K562 (cell line): ENCODE data around the gene TMC6. TPM values are rescaled to one million over a fixed set of nuclear protein-coding genes. Genes with fewer than 3 reads are reported as not detected.

Experiments
- ARID1B ChIP-seq: fragments of 450-650 bp; IDR thresholded peaks from 2 replicates; pipeline ENCODE4 v1.6.1; 2016; ENCODE audit warnings: antibody characterized with exemption, mild to moderate bottlenecking, inconsistent platforms
- ATF7 ChIP-seq: fragments of 450-650 bp; IDR thresholded peaks from 2 replicates; pipeline ENCODE4 v1.7.1; 2014; ENCODE audit warnings: mild to moderate bottlenecking, moderate library complexity
- CBFA2T3 ChIP-seq: fragments of 450-650 bp; IDR thresholded peaks from 2 replicates; pipeline ENCODE4 v1.6.1; 2017
- ELF1 ChIP-seq: fragments of 200-800 bp; sonication (Bioruptor generic); IDR thresholded peaks from 2 replicates; pipeline ENCODE4 v1.6.1; 2016; ENCODE audit warnings: missing genetic modification characterization, missing compliant biosample characterization
- JUND ChIP-seq, 2 experiments: IDR thresholded peaks; 2 replicates in 1 of 2; 3 replicates in 1 of 2; pipeline ENCODE4 v1.6.1; 2011; ENCODE audit warnings: borderline replicate concordance in 2 of 2, low read depth in 2 of 2, low read length in 2 of 2, improper control_type of control experiment in 1 of 2, missing biosample characterization in 1 of 2, missing genetic modification characterization in 1 of 2, missing genetic modification reagents in 1 of 2
- LARP7 ChIP-seq: fragments of 450-650 bp; IDR thresholded peaks from 2 replicates; pipeline ENCODE4 v1.6.1; 2016
- MTA3 ChIP-seq: fragments of 450-650 bp; formaldehyde crosslinking; IDR thresholded peaks from 2 replicates; pipeline ENCODE4 v1.6.1; 2017; ENCODE audit warnings: mild to moderate bottlenecking, borderline replicate concordance
- NCOA1 ChIP-seq: fragments of 450-650 bp; IDR thresholded peaks from 2 replicates; pipeline ENCODE4 v1.6.1; 2016; ENCODE audit warnings: low read depth
- NR4A1 ChIP-seq, 2 experiments: fragments of 250-450 bp in 1 of 2; fragments of 450-650 bp in 1 of 2; sonication (Bioruptor Pico) in 1 of 2; IDR thresholded peaks; 2 replicates each; pipeline versions ENCODE4 v1.4.0 to v1.6.1; 2016 to 2020; ENCODE audit warnings: mild to moderate bottlenecking in 2 of 2, missing compliant biosample characterization in 1 of 2, missing genetic modification characterization in 1 of 2, moderate library complexity in 1 of 2
- RBBP5 ChIP-seq: fragments of 200-600 bp; sonication (generic); IDR thresholded peaks from 2 replicates; pipeline ENCODE4 v1.6.1; 2012; ENCODE audit warnings: borderline replicate concordance, mild to moderate bottlenecking, low read length, control low read depth, inconsistent platforms; ENCODE audit not compliant: insufficient read depth, poor library complexity, severe bottlenecking
- SPI1 ChIP-seq: IDR thresholded peaks from 2 replicates; pipeline ENCODE4 v1.6.1; 2011; ENCODE audit warnings: low read depth, low read length, control low read depth, borderline replicate concordance
- SUPT5H ChIP-seq: fragments of 450-650 bp; IDR thresholded peaks from 2 replicates; pipeline ENCODE4 v1.6.1; 2016
- ZBTB1 ChIP-seq: sonication (generic); formaldehyde crosslinking; IDR thresholded peaks from 2 replicates; pipeline ENCODE4 v1.8.1; 2023; ENCODE audit warnings: missing genetic modification reagents, low read depth, mild to moderate bottlenecking, borderline replicate concordance
- ZNF699 ChIP-seq: fragments of 250-450 bp; sonication (Bioruptor Pico); IDR thresholded peaks from 2 replicates; pipeline ENCODE4 v1.8.0; 2021; ENCODE audit warnings: mild to moderate bottlenecking, moderate library complexity; ENCODE audit not compliant: insufficient replicate concordance
- ZNF830 ChIP-seq: fragments of 250-450 bp; sonication (Bioruptor Pico); IDR thresholded peaks from 2 replicates; pipeline ENCODE4 v1.5.0; 2021; ENCODE audit warnings: mild to moderate bottlenecking
- polyA plus RNA-seq, 8 experiments: library from polyadenylated mRNA; depleted of rRNA in 4 of 8; stranded (reverse) in 5 of 8; unstranded in 3 of 8; fragments of >200 nt; fragmentation: Nextera tagmentation in 2 of 8; fragmentation: Illumina TruSeq in 1 of 8; extraction: Ambion mirVana in 2 of 8; extraction: Trizol in 1 of 8; gene quantifications; 2 replicates each; pipeline versions ENCODE4 v1.2.1 to v1.2.3, GENCODE V29; 2011 to 2014; ENCODE audit warnings: inconsistent platforms in 1 of 8, missing spikeins in 1 of 8
- total RNA-seq, 7 experiments: library from RNA; depleted of rRNA in 6 of 7; stranded (reverse); fragments of >200 nt in 6 of 7; fragmentation: Illumina TruSeq in 2 of 7; extraction: Trizol in 2 of 7; gene quantifications; 2 replicates each; pipeline versions ENCODE4 v1.2.1 to v1.2.3, GENCODE V29; 2011 to 2021; ENCODE audit warnings: low replicate concordance in 1 of 7
- TF ChIP-seq, protein P1 (sequence below), 2 experiments: fragments of 450-650 bp in 1 of 2; sonication (generic) in 1 of 2; formaldehyde crosslinking in 1 of 2; IDR thresholded peaks; 2 replicates each; pipeline versions ENCODE4 v1.7.1 to v1.9.0; 2016 to 2022; ENCODE audit warnings: inconsistent platforms in 1 of 2, mild to moderate bottlenecking in 1 of 2, missing genetic modification reagents in 1 of 2
- TF ChIP-seq, protein P2 (sequence below): IDR thresholded peaks from 2 replicates; pipeline ENCODE4 v1.6.1; 2016; ENCODE audit warnings: missing genetic modification characterization, missing compliant biosample characterization

TMC6 gene
- total and polyA plus RNA-seq, 9 of the 15 experiments (the other 6 are each of a cell fraction or from before 2014, with no cell fraction given), result 4.1 to 351 (median 66.9) TPM

DNA sequence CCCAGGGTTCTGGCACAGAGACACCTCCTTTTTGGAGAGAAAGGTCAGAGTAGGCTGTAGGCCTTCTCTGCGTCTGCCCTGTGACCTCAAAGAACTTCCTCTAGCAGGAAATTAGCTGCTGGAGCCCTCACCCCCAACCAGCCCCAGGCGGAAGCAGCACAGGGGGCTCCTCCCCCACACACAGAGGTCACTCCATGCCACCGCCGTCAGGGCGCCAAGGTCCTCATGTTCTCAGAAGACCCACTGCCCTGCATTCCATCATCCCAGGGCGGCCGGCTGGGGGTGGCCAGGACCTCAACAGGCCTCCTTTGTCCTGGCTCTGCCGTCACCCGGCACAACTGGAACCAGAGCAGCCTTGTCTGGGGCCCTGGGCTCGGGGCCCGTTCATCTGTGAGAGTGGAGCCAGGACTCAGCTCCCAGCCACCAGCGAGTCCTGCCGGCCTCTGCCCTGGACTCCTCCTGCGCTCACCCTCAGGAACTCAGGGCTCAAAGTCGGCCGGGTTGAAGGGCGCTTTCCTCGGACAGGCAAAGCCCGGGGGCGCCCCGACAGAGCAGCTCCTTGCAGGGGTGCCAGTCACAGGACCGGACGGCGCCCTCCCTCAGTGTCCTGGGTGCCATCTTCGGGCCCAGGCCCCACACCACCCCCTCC, 1.2 kb downstream of the TMC6 start (continued):
- TF ChIP-seq ZNF699 (no peak), ARID1B (peak; percentile 8; the same call in 1 of the 2 replicates), ATF7 (peak; percentile 33; the same call in 1 of the 2 replicates), JUND (IDR thresholded peaks at IDR 0.05; ENCODE audit: borderline replicate concordance, low read depth, low read length) (no peak), JUND (tag; IDR thresholded peaks at IDR 0.05; ENCODE audit: borderline replicate concordance, low read depth, low read length) (peak; percentile 43; the same call in 1 of the 3 replicates), RBBP5 (peak; percentile 41), SUPT5H (peak; percentile 68), LARP7 (no peak), NR4A1 (CRISPR knock-in tag; IDR thresholded peaks at IDR 0.05) (no peak), NR4A1 (tag; IDR thresholded peaks at IDR 0.05) (peak; percentile 73; the same call in 1 of the 2 replicates), NCOA1 (peak; percentile 62; the same call in 1 of the 2 replicates), CBFA2T3 (peak; percentile 25; the same call in 1 of the 2 replicates), MTA3 (peak; percentile 49; the same call in 1 of the 2 replicates), SPI1 (no peak), ZBTB1 (no peak), ZNF830 (CRISPR knock-in tag) (0 out of 2 replicates have a peak, but pooled peaks have one; percentile 65), ELF1 (tag) (peak; percentile 62)
- TF ChIP-seq, protein P1, sequence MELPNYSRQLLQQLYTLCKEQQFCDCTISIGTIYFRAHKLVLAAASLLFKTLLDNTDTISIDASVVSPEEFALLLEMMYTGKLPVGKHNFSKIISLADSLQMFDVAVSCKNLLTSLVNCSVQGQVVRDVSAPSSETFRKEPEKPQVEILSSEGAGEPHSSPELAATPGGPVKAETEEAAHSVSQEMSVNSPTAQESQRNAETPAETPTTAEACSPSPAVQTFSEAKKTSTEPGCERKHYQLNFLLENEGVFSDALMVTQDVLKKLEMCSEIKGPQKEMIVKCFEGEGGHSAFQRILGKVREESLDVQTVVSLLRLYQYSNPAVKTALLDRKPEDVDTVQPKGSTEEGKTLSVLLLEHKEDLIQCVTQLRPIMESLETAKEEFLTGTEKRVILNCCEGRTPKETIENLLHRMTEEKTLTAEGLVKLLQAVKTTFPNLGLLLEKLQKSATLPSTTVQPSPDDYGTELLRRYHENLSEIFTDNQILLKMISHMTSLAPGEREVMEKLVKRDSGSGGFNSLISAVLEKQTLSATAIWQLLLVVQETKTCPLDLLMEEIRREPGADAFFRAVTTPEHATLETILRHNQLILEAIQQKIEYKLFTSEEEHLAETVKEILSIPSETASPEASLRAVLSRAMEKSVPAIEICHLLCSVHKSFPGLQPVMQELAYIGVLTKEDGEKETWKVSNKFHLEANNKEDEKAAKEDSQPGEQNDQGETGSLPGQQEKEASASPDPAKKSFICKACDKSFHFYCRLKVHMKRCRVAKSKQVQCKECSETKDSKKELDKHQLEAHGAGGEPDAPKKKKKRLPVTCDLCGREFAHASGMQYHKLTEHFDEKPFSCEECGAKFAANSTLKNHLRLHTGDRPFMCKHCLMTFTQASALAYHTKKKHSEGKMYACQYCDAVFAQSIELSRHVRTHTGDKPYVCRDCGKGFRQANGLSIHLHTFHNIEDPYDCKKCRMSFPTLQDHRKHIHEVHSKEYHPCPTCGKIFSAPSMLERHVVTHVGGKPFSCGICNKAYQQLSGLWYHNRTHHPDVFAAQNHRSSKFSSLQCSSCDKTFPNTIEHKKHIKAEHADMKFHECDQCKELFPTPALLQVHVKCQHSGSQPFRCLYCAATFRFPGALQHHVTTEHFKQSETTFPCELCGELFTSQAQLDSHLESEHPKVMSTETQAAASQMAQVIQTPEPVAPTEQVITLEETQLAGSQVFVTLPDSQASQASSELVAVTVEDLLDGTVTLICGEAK (IDR thresholded peaks at IDR 0.05), result peak; percentile 75
- TF ChIP-seq, protein P1 (CRISPR knock-in tag; IDR thresholded peaks at IDR 0.05), result no peak
- TF ChIP-seq, protein P2, sequence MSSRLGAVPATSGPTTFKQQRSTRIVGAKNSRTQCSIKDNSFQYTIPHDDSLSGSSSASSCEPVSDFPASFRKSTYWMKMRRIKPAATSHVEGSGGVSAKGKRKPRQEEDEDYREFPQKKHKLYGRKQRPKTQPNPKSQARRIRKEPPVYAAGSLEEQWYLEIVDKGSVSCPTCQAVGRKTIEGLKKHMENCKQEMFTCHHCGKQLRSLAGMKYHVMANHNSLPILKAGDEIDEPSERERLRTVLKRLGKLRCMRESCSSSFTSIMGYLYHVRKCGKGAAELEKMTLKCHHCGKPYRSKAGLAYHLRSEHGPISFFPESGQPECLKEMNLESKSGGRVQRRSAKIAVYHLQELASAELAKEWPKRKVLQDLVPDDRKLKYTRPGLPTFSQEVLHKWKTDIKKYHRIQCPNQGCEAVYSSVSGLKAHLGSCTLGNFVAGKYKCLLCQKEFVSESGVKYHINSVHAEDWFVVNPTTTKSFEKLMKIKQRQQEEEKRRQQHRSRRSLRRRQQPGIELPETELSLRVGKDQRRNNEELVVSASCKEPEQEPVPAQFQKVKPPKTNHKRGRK, result no peak
